Activated CD8-positive, alpha-beta T cell treated with anti-CD3 and anti-CD28 coated beads, Interleukin-2, amount 10 ng/mL, durations not matched to agents 7 days and 5 days (primary cell): ENCODE results near the gene ZNF324B. TPM values are rescaled to one million over a fixed set of nuclear protein-coding genes. Genes with fewer than 3 reads are reported as not detected.

Experiments used
- ATAC-seq: fragments of 150-1000 bp; cut with Tn5 transposase; one replicate; pipeline ENCODE4 v1.10.0; 2021; ENCODE audit warnings: moderate library complexity
- CTCF ChIA-PET: fragments of 350-600 bp; sonication (Branson Sonifier 250); formaldehyde crosslinking; loops from one replicate; lab custom pipeline; 2021; ENCODE audit warnings: antibody characterized with exemption; lab: Charles Lee
- POLR2A ChIA-PET: fragments of 350-600 bp; sonication (Branson Sonifier 250); formaldehyde crosslinking; loops from one replicate; lab custom pipeline; 2021; ENCODE audit warnings: antibody characterized with exemption; lab: Charles Lee
- DNase-seq: peaks from one replicate; pipeline ENCODE4 v3.0.0-alpha.2; 2020
- H3K27ac Mint-ChIP-seq: one replicate; pipeline ENCODE4 v1.8.0; 2021; ENCODE audit warnings: mild to moderate bottlenecking, mixed read lengths
- H3K27me3 Mint-ChIP-seq: one replicate; pipeline ENCODE4 v1.8.0; 2021; ENCODE audit warnings: low read depth, mixed read lengths
- H3K36me3 Mint-ChIP-seq: one replicate; pipeline ENCODE4 v1.8.0; 2021; ENCODE audit warnings: low read depth, mixed read lengths
- H3K4me1 Mint-ChIP-seq: one replicate; pipeline ENCODE4 v1.8.0; 2021; ENCODE audit warnings: low read depth, mixed read lengths
- H3K4me3 Mint-ChIP-seq: one replicate; pipeline ENCODE4 v1.8.0; 2021; ENCODE audit warnings: mild to moderate bottlenecking, mixed read lengths
- H3K9me3 Mint-ChIP-seq: one replicate; pipeline ENCODE4 v1.8.0; 2022; ENCODE audit warnings: mixed read lengths; ENCODE audit not compliant: insufficient read depth
- total RNA-seq, 2 experiments: library from RNA; stranded (reverse); gene quantifications; one replicate each; pipeline ENCODE4 v1.2.3, GENCODE V29; 2021

Gene ZNF324B
- total RNA-seq, 2 experiments from 2014 or later, result 10.6 to 12.5 TPM

DNA sequence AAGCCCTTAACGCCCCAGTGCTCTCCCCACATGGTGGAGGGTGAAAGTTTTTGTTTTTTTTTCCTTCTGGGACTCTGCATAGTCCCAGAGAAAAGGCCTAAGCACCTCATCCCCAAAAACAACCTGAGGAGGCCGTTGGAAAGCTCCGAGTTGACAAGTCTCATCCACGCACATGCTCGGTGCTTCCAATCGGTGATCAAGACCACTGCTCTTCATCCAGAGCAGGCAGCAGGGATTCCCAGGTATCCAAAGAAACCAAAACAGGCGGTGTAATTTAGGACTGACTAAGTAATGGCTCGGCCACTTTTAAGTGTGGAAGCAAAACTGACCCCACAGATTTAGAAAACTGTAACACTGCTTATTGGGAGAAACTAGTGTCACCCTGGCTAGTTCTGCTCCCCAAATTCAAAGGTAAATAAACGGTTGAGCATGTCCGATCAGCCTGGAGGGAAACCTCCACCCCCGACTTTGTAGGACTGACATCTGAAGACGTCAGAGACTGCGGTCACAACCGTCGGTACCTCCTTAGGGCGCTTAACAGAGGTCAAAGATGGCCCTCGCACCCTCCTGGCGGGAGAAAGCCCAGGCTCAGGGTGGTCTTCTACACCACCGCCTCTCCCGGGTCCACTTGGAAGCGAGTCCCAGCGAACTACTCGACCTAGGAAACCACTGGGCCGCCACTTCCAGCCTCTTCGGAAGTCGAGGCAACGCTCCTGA lies 23.7 kb downstream of the ZNF324B start:
- Mint-ChIP-seq H3K27ac (peak overlapping the region; percentile 100), H3K4me3 (peak overlapping the region; percentile 91), H3K36me3 (peaks cover 23% of the 10 kb centered on the region), H3K9me3 (no peaks in the 10 kb centered on the region), H3K27me3 (no peaks in the 10 kb centered on the region), H3K4me1 (peaks cover 26% of the 10 kb centered on the region)
- ChIA-PET POLR2A (interaction anchor here (0.6 to 1.7 kb wide), 3 partner anchors 39 to 292 kb away, joined by 3 to 5 read pairs (median 3); partner anchors contain the start of genes ZBTB45 and ZNF274), CTCF (interaction anchor here (0.7 to 3.7 kb wide), 3 partner anchors 38 to 106 kb away, joined by 3 to 12 read pairs (median 11); partner anchors contain the start of gene ZBTB45)
- DNase-seq, result no peak
- peak; percentile 17 for ATAC-seq

DNA sequence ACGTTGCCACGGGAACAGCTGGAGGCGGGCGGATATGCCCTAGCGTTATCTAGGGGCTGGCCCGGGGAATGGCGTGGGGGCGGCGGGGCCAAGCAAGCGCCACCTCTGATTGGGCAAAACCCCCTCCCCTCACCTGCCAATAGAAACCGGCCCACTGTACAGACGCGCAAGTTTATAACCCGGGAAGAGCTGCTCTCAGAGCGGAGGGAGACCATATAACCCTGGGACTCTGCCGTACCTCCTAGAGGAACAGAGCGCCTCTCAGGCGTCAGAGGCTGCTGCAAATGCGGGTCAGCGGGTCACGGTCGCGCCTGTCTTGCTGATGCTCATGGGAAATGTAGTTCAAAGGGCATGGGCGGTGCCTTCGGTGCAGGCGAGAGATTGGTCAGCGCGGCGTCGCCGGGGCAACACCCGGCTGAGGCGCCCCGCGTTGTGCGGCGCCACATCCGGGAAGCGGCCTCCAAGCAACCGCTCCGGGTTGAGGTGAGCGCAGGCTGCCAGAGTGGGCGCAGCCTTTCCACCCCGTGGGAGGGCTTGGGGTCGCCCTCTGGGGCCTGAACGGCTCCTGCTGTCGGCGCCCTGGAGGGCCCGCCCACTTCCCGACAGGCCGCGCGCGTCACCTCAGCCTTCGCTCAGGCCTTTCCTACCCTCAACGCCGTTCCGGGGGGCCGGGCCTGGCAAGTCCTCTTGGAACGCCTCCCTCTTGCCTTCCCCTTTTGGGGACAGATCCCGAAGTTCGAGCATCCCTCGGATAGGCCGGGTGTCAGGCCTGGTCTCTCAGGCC lies 24.5 kb downstream of the ZNF324B start, which contains the start of gene ZNF446:
ZNF446 (plus strand) TSS at position 639 of the 784 bp plus-strand sequence. CDS start 867 bp downstream, outside the sequence.
- ChIA-PET CTCF (interaction anchor here (0.7 to 3.7 kb wide), 4 partner anchors 36 to 106 kb away, joined by 3 to 12 read pairs (median 7); partner anchors contain the start of genes ZBTB45 and ZNF132), POLR2A (interaction anchor here (0.6 to 1.7 kb wide), 4 partner anchors 36 to 293 kb away, joined by 3 to 5 read pairs (median 3); partner anchors contain the start of genes SLC27A5, ZBTB45 and ZNF274)
- no peaks in the 10 kb centered on the region for H3K9me3 Mint-ChIP-seq
- H3K4me3 Mint-ChIP-seq, result peak within 1 kb of the TSS; percentile 91
- DNase-seq (peak; percentile 99), ATAC-seq (peak; percentile 92)
- H3K27me3 Mint-ChIP-seq, result no peaks in the 10 kb centered on the region
- H3K4me1 Mint-ChIP-seq, result peaks cover 26% of the 10 kb centered on the region
- peak within 1 kb of the TSS; percentile 100 for H3K27ac Mint-ChIP-seq
- H3K36me3 Mint-ChIP-seq, result peaks cover 17% of the 10 kb centered on the region

DNA sequence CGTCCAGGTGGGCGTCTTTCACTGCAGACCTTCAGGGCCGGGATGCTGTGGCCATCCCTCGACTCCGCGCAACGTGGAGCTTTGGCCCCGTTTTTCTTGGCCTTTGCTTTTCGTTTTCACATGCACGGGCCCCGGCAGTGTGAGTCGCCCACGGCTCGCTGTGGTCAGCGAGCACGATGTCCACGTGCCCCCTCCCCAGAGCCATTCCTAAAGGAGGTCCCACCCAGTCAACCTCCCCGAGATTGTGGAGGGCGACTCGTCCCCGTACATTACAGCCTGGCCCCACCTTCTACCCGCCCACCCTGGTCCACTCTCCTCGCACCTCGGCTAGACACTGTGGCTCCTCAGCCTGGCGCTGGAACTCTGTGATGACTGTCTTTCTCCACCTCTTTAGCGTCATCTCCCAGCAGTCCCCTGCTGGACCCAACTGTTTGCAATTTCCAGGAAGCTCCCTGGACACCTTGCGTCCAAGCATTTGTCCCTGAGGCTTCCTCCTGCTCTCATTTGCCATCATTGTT lies 25.1 kb downstream of the ZNF324B start:
- POLR2A ChIA-PET, result interaction anchor here (0.6 to 1.7 kb wide), 4 partner anchors 21 to 294 kb away, joined by 3 to 5 read pairs (median 4); partner anchors contain the start of genes SLC27A5 and ZNF274
- Mint-ChIP-seq H3K27me3 (no peaks in the 10 kb centered on the region), H3K4me1 (peaks cover 26% of the 10 kb centered on the region), H3K27ac (peak overlapping the region; percentile 100), H3K9me3 (no peaks in the 10 kb centered on the region), H3K36me3 (peaks cover 16% of the 10 kb centered on the region), H3K4me3 (peak overlapping the region; percentile 91)
- DNase-seq (no peak), ATAC-seq (no peak)
- CTCF ChIA-PET, result interaction anchor here (1.0 to 3.7 kb wide), 2 partner anchors 37 kb away, joined by 3 to 12 read pairs; partner anchors contain the start of gene ZNF132

GRCh38 chr19:58477130-58477529 lies 25.7 kb downstream of the ZNF324B start:
- POLR2A ChIA-PET, result interaction anchor here (0.5 to 1.0 kb wide), 3 partner anchors 16 to 37 kb away, joined by 4 to 5 read pairs (median 4); no protein-coding TSS in a partner anchor
- CTCF ChIA-PET, result interaction anchor here (3.7 kb wide), 1 partner anchor 36 kb away, joined by 12 read pairs; no protein-coding TSS in a partner anchor

GRCh38 chr19:58477871-58478270 lies 26.4 kb downstream of the ZNF324B start:
- Mint-ChIP-seq H3K27me3 (no peaks in the 10 kb centered on the region), H3K4me3 (no peak overlapping the region), H3K36me3 (peaks cover 8% of the 10 kb centered on the region)

More at GRCh38 chr19:58477130-58477529, 25.7 kb downstream of the ZNF324B start:
- peak overlapping the region; percentile 91 for H3K4me3 Mint-ChIP-seq
- DNase-seq, result peak; percentile 20
- no peak for ATAC-seq
- no peaks in the 10 kb centered on the region for H3K27me3 Mint-ChIP-seq
- H3K4me1 Mint-ChIP-seq, result peaks cover 26% of the 10 kb centered on the region
- peak overlapping the region; percentile 100 for H3K27ac Mint-ChIP-seq
- peaks cover 14% of the 10 kb centered on the region for H3K36me3 Mint-ChIP-seq
- no peaks in the 10 kb centered on the region for H3K9me3 Mint-ChIP-seq

GRCh38 chr19:58479303-58479702 lies 27.9 kb downstream of the ZNF324B start:
- Mint-ChIP-seq H3K27me3 (no peaks in the 10 kb centered on the region), H3K27ac (peak overlapping the region; percentile 49), H3K4me3 (no peak overlapping the region), H3K36me3 (peaks cover 2% of the 10 kb centered on the region), H3K4me1 (peaks cover 21% of the 10 kb centered on the region), H3K9me3 (no peaks in the 10 kb centered on the region)
- DNase-seq, result no peak
- no peak for ATAC-seq
- ChIA-PET CTCF (no interaction called here), POLR2A (no interaction called here)

More at GRCh38 chr19:58477871-58478270, 26.4 kb downstream of the ZNF324B start:
- Mint-ChIP-seq H3K27ac (peak overlapping the region; percentile 100), H3K9me3 (no peaks in the 10 kb centered on the region), H3K4me1 (peaks cover 26% of the 10 kb centered on the region)
- POLR2A ChIA-PET, result interaction anchor here (0.5 to 0.6 kb wide), 2 partner anchors 17 to 149 kb away, joined by 3 to 5 read pairs; no protein-coding TSS in a partner anchor
- no peak for DNase-seq
- CTCF ChIA-PET, result interaction anchor here (3.7 kb wide), 1 partner anchor 36 kb away, joined by 12 read pairs; no protein-coding TSS in a partner anchor
- no peak for ATAC-seq

- H3K27me3 Mint-ChIP-seq, result no peaks in the 10 kb centered on the region
- ChIA-PET POLR2A (interaction anchor here (0.8 kb wide), 1 partner anchor 103 kb away, joined by 3 read pairs; no protein-coding TSS in a partner anchor), CTCF (no interaction called here)
- H3K4me3 Mint-ChIP-seq, result no peak overlapping the region
- peaks cover 15% of the 10 kb centered on the region for H3K4me1 Mint-ChIP-seq
- ATAC-seq (no peak), DNase-seq (no peak)
- no peaks in the 10 kb centered on the region for H3K9me3 Mint-ChIP-seq
- H3K36me3 Mint-ChIP-seq, result peaks cover 2% of the 10 kb centered on the region
- H3K27ac Mint-ChIP-seq, result no peak overlapping the region
These were observed 28.5 kb downstream of the ZNF324B start for GRCh38 chr19:58479736-58480480.

DNA sequence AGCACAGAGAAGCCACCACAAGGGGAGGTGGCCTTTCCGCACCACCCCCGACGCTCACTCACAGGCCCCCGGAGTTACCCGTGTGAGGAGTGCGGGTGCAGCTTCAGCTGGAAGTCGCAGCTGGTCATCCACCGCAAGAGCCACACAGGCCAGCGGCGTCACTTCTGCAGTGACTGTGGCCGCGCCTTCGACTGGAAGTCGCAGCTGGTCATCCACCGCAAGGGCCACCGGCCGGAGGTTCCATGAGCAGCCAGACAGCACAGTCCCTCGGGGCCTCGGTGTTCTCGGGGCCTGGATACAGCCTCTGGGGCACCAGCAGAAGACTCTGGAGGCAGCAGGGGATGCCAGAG lies 29.0 kb downstream of the ZNF324B start:
- H3K27me3 Mint-ChIP-seq, result no peaks in the 10 kb centered on the region
- no peak for ATAC-seq
- H3K27ac Mint-ChIP-seq, result no peak overlapping the region
- POLR2A ChIA-PET, result interaction anchor here (0.8 kb wide), 1 partner anchor 103 kb away, joined by 3 read pairs; no protein-coding TSS in a partner anchor
- peaks cover 9% of the 10 kb centered on the region for H3K4me1 Mint-ChIP-seq
- H3K36me3 Mint-ChIP-seq, result peaks cover 2% of the 10 kb centered on the region
- no peaks in the 10 kb centered on the region for H3K9me3 Mint-ChIP-seq
- no peak for DNase-seq
- CTCF ChIA-PET, result no interaction called here
- no peak overlapping the region for H3K4me3 Mint-ChIP-seq

GRCh38 chr19:58480831-58481230 lies 29.4 kb downstream of the ZNF324B start:
- no peaks in the 10 kb centered on the region for H3K27me3 Mint-ChIP-seq
- peaks cover 9% of the 10 kb centered on the region for H3K4me1 Mint-ChIP-seq
- ChIA-PET CTCF (no interaction called here), POLR2A (interaction anchor here (0.8 kb wide), 1 partner anchor 103 kb away, joined by 3 read pairs; no protein-coding TSS in a partner anchor)
- H3K27ac Mint-ChIP-seq, result no peak overlapping the region
- ATAC-seq (no peak), DNase-seq (no peak)
- no peak overlapping the region for H3K4me3 Mint-ChIP-seq
- H3K9me3 Mint-ChIP-seq, result no peaks in the 10 kb centered on the region
- peaks cover 2% of the 10 kb centered on the region for H3K36me3 Mint-ChIP-seq

- H3K4me3 Mint-ChIP-seq, result no peak overlapping the region
- no peaks in the 10 kb centered on the region for H3K4me1 Mint-ChIP-seq
- CTCF ChIA-PET, result no interaction called here
- H3K36me3 Mint-ChIP-seq, result no peaks in the 10 kb centered on the region
- no peak for ATAC-seq
- H3K27me3 Mint-ChIP-seq, result no peaks in the 10 kb centered on the region
- DNase-seq, result no peak
- POLR2A ChIA-PET, result interaction anchor here (0.6 kb wide), 2 partner anchors 25 to 297 kb away, joined by 3 read pairs; no protein-coding TSS in a partner anchor
- no peaks in the 10 kb centered on the region for H3K9me3 Mint-ChIP-seq
- H3K27ac Mint-ChIP-seq, result peak overlapping the region; percentile 12
These were observed 30.9 kb downstream of the ZNF324B start for GRCh38 chr19:58482372-58482771.
